GM21381 (cell line): ENCODE measurements around the gene TNFSF12.

Experiments used
- ATAC-seq: cut with Tn5 transposase; IDR thresholded peaks from one replicate; pipeline ENCODE4 v1.9.1; 2021; ENCODE audit warnings: mild to moderate bottlenecking, moderate library complexity; ENCODE audit not compliant: unreplicated experiment

Gene TNFSF12

DNA sequence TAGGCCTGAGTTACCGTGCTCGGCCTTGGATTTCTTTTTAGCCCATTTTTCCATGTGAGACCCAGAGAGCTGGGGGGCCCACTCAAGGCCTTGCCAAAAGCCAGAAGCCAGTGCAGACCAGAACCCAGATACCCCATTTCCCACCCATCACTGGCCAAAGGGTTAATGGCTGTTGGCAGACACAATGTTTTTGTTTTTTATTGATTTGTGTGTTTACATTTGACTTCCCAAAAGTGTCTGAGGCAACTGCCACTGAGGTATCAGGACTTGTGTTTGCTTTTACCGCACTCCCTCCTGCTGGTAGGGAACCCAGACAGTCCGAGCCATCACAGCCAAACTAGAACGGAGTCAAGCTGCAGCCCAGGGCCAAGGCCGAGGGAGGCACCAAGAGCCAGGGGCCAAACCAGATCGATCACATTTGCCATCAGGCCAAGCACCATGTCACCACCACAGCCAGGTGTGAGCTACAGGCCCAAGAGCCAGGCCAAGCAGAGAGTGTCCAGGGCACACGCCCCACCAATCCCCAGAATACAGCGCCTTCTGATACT lies 7.7 kb upstream of the TNFSF12 start:
- no peak for ATAC-seq

DNA sequence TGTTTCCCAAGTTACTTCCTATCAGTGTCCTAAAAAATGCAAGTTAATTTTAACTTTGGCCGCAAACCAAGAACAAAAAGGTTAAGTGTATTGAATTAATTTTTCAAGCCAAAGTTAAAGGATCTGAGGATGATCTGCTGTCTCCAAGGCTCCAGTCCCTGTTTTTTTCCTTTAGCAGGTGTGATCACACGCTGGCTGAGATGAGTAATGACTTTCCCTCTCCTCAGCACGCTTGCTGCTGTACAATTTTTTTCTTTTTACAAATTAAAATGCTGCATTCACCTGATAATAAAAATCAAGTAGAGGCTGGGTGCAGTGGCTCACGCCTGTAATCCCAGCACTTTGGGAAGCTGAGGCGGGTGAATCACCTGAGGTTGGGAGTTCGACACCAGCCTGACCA lies 3.9 kb upstream of the TNFSF12 start:
- no peak for ATAC-seq

DNA sequence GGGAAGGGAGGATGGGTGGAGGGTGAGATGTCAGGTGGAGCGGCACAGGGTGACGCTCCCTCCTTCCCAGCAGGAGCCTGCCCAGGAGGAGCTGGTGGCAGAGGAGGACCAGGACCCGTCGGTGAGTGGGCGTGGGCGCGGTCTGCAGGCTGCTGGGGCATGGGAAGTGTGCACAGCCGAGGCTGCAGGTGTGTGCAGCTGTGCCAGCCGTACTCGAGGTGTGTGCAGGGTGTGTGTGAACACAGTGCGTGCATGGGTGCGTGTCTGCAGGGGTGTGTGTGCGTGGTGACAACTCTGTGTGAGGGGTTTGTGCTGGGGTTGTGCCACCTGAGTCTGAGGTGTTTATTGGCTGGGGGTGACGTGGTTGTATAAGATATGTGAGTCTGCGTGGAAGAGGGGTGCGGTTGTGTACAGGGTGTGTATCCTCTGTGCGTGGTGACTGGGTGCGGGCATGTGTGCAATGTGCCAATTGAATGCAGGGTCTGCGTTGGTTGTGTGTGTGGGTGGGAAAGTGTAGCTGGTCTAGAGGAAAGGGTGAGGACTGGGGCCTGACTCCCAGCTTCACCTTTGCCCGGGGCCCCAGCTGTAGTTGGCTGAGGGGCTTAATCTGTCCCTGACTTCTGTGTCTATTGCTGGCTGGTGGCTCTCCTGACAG lies 670 bp downstream of the TNFSF12 start:
- ATAC-seq = no peak

DNA sequence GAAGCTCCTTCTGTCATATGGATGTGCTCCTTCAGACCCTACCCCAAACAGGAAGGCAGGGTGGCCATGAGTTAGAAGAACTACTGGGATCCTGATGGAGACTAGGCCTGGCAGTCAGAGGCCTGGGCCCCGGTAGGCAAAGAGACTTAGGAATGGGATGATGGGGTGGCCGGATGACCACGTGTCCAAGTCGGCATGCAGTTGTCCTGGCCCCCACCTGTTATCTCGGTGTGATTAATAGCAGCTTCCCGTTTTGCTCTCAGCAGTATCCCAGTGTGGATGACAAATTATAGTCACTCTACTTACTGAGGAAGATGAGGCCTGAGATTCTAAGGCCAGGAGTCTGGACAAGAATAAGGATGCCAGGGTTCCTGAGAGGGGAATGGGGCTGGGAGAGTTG lies 1.5 kb downstream of the TNFSF12 start:
- no peak for ATAC-seq

DNA sequence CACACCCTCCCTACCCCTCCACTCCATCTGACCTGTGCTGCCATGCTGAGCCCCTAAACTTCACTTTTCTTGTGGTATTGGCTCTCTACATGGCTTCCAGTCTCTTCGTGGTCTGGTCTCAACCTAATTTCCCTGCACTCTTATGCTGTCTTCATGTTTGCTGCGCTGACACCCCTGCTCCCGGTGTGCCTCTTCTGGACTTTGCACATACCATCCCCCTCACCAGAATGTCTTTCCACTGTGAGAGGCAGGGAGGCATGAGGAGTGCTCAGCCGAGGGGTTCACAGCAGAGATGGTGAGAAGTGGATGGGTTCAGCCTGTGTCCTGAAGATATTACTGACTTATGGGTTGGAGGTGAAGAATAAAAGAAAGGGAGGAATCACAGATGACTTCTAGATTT lies 2.5 kb downstream of the TNFSF12 start:
- no peak for ATAC-seq

DNA sequence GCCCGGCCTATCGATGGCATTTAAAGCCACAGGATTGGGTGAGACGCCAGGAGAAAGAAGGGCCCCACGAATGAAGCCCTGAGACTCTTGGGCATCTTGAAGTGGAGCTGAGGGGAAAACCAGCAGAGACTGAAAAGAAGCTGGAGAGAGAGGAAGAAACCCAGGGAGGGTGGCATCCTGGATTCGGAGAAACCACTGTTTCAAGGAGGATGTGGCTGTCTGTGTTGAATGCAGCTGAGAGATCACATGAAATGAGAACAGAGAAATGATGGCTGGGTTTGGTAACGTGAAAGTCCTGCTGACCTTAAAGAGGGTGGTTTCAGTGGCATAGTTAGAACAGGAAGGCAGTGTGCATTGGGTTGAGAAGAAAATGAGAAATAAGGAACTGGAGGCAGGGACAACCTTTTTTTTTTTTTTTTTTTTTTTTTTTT lies 3.8 kb downstream of the TNFSF12 start:
- peak; percentile 74 for ATAC-seq

DNA sequence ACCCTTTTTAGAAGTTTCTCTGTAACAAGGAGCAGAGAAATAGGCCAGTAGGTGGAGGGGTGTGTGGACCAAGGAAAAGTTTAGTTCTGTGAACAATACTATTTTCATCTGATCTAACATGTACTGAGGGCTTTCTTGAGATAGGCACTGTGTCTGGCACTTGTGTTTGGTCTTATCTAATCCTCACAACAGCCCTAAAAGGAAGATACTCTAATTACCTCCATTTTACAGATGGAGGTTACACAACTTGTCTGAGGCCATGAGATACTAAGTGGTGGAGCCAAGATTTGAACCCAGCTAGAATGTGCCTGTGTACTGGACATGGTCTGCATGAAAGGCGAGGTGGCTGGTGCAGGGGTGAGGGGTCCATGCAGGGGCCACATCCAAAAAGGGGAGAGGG lies 4.5 kb downstream of the TNFSF12 start:
- no peak for ATAC-seq

DNA sequence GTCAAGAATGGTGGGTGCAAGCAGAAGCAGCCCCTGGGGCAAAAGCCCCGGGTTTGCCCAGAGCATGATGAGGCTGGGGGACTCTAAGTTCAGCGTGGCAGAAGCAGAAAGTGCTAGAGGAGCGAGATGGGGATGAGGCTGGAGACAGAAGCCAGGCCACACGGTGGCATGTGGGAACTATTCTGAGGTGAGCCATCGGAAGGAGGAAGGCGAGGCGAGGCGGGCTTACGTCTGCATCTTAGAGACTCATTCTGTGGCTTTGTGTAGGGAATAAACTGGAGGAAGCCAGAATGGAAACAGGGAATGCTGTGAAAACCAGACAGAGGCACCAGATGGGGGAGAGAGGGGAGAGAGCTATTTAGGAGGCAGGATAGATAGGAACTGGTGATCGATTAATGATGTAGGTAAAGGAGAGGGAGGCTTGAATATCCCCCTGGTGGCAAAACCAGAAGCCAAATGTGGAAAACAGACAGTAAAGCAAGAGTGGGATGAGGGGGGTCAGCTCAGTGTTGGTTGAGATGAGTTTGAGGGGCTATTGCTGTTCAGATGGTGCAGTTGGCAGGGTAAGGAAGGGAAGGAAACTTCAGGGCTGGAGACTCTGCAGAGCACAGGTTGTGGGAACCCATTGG lies 6.6 kb downstream of the TNFSF12 start:
- ATAC-seq = no peak

DNA sequence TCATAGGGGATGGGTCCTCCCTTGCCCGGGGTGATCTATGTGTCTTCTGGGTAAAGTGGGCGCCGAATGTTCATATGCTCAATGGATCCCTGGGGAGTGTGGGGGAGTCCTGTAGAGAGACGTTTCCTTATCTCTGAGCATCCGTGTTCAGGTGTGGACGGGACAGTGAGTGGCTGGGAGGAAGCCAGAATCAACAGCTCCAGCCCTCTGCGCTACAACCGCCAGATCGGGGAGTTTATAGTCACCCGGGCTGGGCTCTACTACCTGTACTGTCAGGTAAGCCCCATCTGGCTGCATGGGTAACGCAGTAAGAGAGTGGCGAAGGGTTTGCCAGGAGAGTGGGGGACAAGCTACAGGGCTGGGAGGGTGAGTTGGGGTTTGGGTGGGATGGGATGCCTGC lies 7.8 kb downstream of the TNFSF12 start:
- no peak for ATAC-seq

DNA sequence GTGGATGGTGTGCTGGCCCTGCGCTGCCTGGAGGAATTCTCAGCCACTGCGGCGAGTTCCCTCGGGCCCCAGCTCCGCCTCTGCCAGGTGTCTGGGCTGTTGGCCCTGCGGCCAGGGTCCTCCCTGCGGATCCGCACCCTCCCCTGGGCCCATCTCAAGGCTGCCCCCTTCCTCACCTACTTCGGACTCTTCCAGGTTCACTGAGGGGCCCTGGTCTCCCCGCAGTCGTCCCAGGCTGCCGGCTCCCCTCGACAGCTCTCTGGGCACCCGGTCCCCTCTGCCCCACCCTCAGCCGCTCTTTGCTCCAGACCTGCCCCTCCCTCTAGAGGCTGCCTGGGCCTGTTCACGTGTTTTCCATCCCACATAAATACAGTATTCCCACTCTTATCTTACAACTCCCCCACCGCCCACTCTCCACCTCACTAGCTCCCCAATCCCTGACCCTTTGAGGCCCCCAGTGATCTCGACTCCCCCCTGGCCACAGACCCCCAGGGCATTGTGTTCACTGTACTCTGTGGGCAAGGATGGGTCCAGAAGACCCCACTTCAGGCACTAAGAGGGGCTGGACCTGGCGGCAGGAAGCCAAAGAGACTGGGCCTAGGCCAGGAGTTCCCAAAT lies 8.4 kb downstream of the TNFSF12 start:
- ATAC-seq = no peak

DNA sequence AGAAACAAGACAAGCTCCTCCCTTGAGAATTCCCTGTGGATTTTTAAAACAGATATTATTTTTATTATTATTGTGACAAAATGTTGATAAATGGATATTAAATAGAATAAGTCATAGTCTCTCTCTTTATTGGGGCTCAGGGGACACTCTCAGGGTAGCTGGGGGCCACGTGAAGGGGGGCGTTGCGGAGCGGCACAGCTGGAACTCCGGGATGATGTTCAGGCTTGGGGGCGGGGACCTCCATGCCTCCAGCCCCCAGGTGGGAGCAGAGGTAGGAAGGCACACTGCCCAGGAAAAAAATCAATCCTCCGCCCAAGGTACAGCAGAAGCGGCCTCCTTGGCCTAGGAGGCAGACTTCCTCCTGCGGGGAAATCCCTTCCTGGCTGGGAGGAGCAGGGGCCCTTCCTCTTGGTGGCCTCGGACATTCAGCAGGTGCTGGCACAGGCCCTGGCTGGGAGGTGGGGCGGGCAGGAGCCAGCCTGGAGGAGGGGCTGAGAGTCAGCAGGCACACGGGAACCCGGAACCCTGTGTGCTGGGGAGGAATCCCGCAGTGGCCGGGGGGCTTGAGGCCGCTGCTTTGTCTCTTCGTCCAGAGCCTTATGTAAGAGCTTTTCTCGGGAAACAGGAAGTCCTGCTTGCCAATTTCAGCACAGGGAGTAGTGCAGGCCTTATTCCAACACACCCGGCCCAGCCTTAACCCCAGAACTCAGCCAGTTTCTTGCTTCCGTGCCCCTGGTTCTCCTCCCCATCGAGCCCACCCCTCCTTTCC lies 9.1 kb downstream of the TNFSF12 start:
- no peak for ATAC-seq

DNA sequence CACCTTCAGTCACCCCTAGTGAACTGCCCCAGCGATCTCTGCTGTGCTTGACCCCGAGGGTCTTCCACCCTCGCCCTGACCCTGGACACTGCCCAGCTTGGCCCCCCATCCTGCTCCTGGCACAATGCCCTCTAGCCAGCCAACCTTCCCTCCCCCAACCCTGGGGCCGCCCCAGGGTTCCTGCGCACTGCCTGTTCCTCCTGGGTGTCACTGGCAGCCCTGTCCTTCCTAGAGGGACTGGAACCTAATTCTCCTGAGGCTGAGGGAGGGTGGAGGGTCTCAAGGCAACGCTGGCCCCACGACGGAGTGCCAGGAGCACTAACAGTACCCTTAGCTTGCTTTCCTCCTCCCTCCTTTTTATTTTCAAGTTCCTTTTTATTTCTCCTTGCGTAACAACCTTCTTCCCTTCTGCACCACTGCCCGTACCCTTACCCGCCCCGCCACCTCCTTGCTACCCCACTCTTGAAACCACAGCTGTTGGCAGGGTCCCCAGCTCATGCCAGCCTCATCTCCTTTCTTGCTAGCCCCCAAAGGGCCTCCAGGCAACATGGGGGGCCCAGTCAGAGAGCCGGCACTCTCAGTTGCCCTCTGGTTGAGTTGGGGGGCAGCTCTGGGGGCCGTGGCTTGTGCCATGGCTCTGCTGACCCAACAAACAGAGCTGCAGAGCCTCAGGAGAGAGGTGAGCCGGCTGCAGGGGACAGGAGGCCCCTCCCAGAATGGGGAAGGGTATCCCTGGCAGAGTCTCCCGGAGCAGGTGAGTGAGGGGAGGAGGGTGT lies 9.9 kb downstream of the TNFSF12 start, which contains the start of gene TNFSF13:
TNFSF13 (plus strand) TSS at position 207 of the 776 bp plus-strand sequence; CDS start at position 497, 290 bp downstream.
- no peak for ATAC-seq

DNA sequence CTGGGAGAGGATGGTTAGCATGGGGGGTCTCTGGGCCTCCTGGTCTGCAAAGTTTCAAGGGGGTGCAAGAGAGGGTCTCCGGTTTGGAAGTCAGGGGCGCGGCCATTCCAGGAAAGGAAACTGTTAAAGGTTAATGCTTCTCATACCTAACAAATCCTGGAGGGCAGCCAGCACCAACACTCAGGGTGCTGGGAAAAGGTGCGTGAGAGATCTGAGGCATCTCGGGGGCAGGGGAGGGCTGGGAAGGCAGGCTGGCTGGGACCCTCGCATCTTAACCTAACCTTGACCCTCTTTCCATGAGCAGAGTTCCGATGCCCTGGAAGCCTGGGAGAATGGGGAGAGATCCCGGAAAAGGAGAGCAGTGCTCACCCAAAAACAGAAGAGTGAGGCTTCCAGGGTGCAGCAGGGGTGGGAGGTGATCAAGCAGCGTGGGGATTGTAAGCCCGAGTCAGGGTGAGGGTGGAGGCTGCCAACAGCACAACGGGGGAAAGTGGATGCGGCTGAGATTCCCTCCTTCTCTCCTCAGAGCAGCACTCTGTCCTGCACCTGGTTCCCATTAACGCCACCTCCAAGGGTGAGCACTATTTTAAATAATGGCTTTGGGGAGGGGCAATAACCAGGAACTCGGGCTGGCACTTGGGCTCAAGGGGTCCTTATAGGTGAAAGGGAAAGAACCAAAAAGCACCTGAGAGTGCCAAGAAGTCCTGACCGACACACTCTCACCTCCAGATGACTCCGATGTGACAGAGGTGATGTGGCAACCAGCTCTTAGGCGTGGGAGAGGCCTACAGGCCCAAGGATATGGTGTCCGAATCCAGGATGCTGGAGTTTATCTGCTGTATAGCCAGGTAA lies 10.7 kb downstream of the TNFSF12 start:
- ATAC-seq = no peak

DNA sequence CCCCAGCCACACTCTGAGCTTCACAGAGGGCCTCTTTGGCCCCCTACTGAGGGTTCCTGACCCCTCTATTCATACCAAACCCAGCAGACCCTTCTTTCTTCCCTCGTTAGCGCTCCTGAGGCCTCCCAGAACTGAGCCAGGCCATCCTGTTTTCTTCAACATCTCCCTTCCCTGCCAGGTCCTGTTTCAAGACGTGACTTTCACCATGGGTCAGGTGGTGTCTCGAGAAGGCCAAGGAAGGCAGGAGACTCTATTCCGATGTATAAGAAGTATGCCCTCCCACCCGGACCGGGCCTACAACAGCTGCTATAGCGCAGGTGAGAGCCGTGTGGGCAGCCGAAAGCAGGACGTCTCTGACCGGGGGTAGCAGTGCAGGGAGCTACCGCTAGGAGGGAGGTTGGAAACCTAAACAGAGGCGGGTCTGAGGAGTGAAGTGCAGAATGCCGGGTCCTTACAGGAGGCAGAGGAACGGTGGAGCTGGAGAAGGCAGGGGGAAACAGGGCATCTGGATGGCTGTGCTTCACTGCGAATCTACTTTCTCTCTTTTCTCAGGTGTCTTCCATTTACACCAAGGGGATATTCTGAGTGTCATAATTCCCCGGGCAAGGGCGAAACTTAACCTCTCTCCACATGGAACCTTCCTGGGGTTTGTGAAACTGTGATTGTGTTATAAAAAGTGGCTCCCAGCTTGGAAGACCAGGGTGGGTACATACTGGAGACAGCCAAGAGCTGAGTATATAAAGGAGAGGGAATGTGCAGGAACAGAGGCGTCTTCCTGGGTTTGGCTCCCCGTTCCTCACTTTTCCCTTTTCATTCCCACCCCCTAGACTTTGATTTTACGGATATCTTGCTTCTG lies 11.5 kb downstream of the TNFSF12 start:
- ATAC-seq = no peak

DNA sequence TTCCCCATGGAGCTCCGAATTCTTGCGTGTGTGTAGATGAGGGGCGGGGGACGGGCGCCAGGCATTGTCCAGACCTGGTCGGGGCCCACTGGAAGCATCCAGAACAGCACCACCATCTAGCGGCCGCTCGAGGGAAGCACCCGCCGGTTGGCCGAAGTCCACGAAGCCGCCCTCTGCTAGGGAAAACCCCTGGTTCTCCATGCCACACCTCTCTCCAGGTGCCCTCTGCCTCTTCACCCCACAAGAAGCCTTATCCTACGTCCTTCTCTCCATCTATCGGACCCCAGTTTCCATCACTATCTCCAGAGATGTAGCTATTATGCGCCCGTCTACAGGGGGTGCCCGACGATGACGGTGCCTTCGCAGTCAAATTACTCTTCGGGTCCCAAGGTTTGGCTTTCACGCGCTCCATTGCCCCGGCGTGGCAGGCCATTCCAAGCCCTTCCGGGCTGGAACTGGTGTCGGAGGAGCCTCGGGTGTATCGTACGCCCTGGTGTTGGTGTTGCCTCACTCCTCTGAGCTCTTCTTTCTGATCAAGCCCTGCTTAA lies 12.2 kb downstream of the TNFSF12 start:
- ATAC-seq = peak; percentile 54

DNA sequence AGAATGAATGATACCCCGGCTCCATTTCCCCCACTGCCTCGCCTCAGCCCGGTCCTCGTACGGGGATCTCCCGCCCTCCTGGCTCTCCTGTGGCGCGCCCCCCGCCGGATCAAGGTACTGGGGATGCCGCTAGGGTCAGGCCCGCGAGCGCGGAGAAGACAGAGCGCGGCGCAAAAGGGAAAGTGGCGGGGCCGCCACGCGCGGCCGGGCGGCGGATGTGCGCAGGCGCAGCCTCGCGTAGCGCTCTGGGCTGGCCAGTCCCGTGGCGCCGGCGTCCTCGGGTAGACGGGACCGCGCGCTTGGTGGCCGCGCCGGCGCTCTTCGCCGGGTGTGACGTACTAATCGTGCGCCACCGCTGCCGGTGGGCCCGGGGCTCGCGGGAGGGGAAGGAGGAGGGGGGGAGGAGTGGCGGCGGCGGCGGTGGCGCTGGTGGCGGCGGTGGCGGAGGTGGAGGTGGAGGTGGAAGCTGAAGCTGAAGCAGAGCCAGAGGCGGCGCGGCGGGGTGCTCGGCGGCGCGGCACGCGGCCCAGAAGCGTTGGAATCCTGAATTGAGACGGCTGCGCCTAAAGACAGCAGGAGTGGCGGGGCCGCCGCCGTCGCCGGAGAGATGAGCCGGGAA lies 12.8 kb downstream of the TNFSF12 start, which contains the start of gene SENP3:
SENP3 (plus strand) TSS at position 331 of the 619 bp plus-strand sequence. CDS start 1,158 bp downstream, outside the sequence.
- peak; percentile 67 for ATAC-seq

DNA sequence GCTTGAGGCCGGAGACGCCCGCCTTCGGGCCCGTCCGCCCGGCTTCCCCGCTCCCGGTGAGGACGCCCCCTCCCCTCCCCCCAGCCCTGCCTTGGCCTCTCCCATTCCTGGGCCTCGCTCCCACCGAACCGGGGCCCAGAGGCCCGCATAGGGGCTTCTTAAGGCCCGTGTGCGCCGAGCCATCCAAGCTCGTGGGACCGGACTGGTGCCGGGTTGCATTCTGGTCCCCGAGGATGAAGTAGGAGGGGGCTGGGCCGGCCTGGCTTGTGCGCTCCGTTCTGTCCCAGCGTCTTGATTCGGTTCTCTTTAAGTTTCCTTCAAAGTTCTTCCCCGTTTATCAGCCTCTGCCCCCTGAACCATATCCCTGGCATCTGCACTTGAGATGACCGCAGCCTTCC lies 13.3 kb downstream of the TNFSF12 start:
- ATAC-seq = peak; percentile 7
